Measurements from ENCODE around the gene ATAD3B.

Gene ATAD3B

DNA sequence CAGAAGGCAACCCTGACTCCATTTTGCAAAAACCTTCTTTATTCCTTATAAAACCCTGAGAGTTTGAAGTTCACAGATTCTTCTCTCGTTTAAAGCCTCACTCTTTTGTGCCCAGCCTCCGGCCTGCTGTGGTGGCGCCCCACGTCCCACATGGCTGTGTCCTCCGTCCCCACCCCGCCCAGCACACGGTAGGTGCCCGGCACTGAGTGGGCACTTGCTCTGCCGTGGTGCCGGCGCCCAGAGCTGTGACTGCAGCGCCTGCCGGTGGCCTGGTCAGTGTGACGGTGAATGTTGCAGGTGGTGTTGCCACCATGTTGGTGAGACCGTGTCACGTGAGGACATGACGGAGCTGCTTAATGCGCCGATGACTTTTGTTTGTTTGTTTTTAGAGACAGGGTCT is 49.8 kb downstream of the ATAD3B start:
- TF ChIP-seq, protein P1, sequence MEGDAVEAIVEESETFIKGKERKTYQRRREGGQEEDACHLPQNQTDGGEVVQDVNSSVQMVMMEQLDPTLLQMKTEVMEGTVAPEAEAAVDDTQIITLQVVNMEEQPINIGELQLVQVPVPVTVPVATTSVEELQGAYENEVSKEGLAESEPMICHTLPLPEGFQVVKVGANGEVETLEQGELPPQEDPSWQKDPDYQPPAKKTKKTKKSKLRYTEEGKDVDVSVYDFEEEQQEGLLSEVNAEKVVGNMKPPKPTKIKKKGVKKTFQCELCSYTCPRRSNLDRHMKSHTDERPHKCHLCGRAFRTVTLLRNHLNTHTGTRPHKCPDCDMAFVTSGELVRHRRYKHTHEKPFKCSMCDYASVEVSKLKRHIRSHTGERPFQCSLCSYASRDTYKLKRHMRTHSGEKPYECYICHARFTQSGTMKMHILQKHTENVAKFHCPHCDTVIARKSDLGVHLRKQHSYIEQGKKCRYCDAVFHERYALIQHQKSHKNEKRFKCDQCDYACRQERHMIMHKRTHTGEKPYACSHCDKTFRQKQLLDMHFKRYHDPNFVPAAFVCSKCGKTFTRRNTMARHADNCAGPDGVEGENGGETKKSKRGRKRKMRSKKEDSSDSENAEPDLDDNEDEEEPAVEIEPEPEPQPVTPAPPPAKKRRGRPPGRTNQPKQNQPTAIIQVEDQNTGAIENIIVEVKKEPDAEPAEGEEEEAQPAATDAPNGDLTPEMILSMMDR (IDR thresholded peaks at IDR 0.05), result no peak

- TF ChIP-seq, protein P1 (IDR thresholded peaks at IDR 0.05), result no peak
Measured at GRCh38 chr1:1527092-1527816, 55.7 kb downstream of the ATAD3B start.

DNA sequence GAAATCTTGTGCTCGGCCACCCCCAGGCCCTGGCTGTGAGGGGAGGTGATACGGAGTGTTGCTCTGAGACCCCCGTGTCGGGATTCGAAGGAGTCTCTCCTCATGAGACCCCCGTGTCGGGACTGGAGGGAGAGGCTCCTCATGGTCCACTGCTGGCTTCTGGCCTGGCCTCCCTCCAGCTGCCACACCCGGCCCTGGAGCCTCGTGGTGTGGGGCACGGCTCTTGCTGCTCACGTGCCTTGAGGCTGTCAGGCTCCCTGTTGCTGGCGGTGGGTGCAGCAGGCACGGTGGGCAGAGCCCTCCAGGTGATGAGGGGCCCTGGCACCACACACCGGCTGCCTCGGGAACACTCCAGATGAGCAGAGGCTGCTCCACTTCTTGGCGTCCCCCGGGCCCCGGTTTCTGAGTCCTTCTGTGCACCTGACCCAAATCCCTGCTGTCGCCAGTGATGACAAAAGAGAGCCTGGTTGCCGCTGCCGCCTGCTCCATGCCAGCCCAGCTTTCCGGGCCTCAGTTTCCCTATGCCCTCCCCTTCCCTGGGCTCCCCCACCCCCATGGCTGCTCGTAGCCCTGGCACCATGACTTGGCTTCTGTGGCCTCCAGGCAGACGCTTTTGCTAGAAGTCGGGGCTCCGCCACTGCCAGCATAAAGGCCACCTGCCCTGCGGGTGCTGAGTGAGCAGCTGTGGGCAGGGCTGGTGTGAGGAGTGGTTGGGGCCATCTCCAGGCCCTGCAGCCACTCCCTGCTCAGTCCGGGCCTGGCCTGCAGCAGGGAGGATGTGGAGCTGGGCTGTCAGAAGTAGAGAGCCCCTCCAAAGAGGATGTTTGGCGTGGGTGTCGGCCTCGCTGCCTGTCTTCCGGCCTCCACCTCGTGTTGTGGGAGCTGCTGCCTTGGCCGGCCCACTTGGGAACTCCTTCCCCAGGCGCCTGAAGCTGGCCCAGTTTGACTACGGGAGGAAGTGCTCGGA is 57.0 kb downstream of the ATAD3B start:
- TF ChIP-seq, protein P1 (IDR thresholded peaks at IDR 0.05), result no peak

GRCh38 chr1:1529321-1529720 is 57.8 kb downstream of the ATAD3B start:
- TF ChIP-seq, protein P1 (IDR thresholded peaks at IDR 0.05), result no peak

DNA sequence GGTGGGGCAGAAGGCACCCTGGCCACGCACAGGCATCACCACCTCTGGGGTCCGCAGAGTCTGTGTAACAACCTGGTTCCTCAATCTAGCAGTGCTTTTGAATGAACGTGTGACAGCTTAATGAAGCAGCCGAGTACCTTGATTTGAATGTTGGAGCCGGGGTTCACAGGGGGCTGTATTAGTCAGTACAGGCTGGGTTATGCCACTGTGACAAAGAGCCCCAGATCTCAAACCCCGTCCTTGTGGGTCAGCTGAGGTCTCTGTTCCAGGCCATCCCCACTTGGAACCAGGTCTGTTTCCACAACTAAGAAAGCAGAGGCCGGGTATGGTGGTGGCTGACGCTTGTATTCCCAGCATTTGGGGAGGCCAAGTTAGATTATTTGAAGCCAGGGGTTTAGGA is 58.4 kb downstream of the ATAD3B start:
- TF ChIP-seq, protein P1 (IDR thresholded peaks at IDR 0.05), result no peak

- TF ChIP-seq, protein P1 (IDR thresholded peaks at IDR 0.05), result no peak
Measured at GRCh38 chr1:1531947-1532346, 60.4 kb downstream of the ATAD3B start.

DNA sequence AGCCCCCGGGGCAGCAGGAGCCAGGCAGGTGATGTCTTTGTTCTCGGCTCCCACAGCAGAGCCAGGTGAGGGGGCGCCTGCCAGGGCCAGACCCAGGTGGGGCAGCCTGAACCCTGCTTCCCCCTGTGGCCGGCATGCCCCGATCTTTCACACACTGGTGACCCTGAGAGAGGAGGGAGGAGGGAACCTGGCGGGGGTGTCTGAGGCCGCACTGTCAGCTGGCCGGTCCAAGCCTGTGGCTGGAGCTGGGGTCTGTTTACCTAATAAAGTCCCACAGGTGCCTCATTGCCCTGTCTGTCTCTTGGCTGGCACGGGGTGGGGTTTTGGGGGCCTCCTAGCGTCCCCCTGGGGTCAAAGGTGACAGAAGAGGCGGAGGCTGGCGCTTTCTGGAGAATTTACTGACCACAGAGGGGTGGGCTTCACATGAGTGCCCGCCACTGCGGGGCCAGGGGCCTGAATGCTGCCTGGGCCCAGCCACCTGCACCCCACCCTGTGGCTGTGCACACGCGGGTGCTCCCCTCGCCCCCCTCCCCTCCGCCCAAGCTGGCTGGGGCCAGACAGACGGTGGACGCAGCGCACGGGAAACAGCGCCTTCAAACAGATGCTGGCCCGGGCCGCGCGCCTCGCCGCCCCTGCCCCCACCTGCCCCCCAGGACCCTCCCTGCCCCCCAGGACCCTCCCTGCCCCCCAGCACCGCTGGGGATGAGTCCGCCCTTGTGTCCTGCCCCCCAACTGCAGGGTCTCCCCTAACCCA is 63.0 kb downstream of the ATAD3B start:
- TF ChIP-seq, protein P1 (IDR thresholded peaks at IDR 0.05), result no peak
